ENCODE measurements around the gene INCENP.
A peak's percentile ranks its signal among the peaks of the same experiment; 100 is the strongest.
"Not testable (repeated sequence)": the region's sequence is repeated elsewhere in the genome, so short reads cannot be mapped to it uniquely, and the experiment has no call there.

INCENP gene

DNA sequence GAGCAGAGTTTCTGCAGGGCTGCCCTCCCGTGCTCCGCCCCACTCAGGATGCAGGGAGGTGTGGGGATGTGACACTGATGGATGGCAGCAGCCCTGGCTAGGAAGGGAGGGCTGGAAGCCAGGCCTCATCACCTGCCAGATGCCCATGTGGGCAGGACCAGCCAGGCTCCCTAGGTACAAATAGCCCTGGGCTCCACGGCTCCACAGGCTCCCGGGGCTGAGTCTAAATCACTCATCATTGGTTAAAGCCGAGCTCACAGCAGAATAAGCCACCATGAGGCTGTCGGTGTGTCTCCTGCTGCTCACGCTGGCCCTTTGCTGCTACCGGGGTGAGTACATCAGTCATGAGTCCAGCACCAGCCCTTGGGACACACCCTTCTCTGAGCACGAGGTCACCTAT is 66.2 kb downstream of the INCENP start, which contains the start of gene SCGB1D1 (continued):
- no peak for TF ChIP-seq BCL11A (tag by site-specific recombination; IDR thresholded peaks at IDR 0.05; ENCODE audit: low read depth)
- TF ChIP-seq ZNF157 (tag by site-specific recombination; IDR thresholded peaks at IDR 0.05): no peak
- no peak for TF ChIP-seq ZNF747 (tag by site-specific recombination; IDR thresholded peaks at IDR 0.05)

DNA sequence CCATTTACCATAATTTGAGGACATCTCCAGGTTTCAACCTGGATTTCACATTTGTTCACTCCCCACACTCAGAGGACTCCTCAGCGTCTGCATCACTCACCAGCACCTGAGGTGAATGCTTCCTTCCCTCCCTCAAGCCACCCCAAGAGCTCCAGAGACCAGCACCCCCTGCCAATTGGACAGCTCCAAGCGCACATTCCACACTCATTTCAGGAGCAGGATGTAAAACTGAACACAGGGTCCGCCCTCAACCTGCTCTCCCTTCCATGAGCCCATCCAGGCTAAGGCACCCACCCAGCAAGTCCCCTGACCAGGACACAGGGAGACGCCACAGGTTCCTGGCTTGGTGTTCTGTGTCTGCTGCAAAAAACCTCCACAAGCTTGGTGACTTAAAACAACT is 70.1 kb downstream of the INCENP start:
- TF ChIP-seq, protein P1, sequence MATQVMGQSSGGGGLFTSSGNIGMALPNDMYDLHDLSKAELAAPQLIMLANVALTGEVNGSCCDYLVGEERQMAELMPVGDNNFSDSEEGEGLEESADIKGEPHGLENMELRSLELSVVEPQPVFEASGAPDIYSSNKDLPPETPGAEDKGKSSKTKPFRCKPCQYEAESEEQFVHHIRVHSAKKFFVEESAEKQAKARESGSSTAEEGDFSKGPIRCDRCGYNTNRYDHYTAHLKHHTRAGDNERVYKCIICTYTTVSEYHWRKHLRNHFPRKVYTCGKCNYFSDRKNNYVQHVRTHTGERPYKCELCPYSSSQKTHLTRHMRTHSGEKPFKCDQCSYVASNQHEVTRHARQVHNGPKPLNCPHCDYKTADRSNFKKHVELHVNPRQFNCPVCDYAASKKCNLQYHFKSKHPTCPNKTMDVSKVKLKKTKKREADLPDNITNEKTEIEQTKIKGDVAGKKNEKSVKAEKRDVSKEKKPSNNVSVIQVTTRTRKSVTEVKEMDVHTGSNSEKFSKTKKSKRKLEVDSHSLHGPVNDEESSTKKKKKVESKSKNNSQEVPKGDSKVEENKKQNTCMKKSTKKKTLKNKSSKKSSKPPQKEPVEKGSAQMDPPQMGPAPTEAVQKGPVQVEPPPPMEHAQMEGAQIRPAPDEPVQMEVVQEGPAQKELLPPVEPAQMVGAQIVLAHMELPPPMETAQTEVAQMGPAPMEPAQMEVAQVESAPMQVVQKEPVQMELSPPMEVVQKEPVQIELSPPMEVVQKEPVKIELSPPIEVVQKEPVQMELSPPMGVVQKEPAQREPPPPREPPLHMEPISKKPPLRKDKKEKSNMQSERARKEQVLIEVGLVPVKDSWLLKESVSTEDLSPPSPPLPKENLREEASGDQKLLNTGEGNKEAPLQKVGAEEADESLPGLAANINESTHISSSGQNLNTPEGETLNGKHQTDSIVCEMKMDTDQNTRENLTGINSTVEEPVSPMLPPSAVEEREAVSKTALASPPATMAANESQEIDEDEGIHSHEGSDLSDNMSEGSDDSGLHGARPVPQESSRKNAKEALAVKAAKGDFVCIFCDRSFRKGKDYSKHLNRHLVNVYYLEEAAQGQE (tag by site-specific recombination; IDR thresholded peaks at IDR 0.05): peak; percentile 91
- TF ChIP-seq, protein P2, sequence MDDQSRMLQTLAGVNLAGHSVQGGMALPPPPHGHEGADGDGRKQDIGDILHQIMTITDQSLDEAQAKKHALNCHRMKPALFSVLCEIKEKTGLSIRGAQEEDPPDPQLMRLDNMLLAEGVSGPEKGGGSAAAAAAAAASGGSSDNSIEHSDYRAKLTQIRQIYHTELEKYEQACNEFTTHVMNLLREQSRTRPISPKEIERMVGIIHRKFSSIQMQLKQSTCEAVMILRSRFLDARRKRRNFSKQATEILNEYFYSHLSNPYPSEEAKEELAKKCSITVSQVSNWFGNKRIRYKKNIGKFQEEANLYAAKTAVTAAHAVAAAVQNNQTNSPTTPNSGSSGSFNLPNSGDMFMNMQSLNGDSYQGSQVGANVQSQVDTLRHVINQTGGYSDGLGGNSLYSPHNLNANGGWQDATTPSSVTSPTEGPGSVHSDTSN (CRISPR knock-in tag; IDR thresholded peaks at IDR 0.05): no peak
- POLR2A ChIA-PET: no interaction called here
- H3K4me3 ChIP-seq (ENCODE audit: low read depth, low read length): no peak overlapping the region

DNA sequence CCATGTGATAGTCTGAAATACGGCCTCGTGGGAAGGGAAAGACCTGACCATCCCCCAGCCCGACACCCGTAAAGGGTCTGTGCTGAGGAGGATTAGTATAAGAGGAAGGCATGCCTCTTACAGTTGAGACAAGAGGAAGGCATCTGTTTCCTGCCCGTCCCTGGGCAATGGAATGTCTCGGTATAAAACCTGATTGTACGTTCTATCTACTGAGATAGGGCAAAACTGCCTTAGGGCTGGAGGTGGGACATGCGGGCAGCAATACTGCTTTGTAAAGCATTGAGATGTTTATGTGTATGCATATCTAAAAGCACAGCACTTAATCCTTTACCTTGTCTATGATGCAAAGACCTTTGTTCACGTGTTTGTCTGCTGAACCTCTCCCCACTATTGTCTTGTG is 71.2 kb downstream of the INCENP start:
- H3K4me3 ChIP-seq (ENCODE audit: low read depth, low read length); H3K9me3 ChIP-seq (ENCODE audit: control insufficient read depth, insufficient read depth, low read depth, low read length); H3K4me1 ChIP-seq (ENCODE audit: control insufficient read depth, insufficient read depth, low read length); H3K36me3 ChIP-seq (ENCODE audit: control insufficient read depth in 2 of 2, insufficient read depth in 1 of 2, low read length in 2 of 2); POLR2A ChIA-PET; H3K27ac ChIP-seq (ENCODE audit: extremely low read depth, low read depth, low read length); CTCF ChIA-PET: not testable (repeated sequence)

More for the DNA sequence above, 70.1 kb downstream of the INCENP start:
- Histone ChIP-seq H3K27ac (ENCODE audit: extremely low read depth, low read depth, low read length) (no peak overlapping the region), H3K9me3 (ENCODE audit: control insufficient read depth, insufficient read depth, low read depth, low read length) (no peaks in the 10 kb centered on the region), H3K4me1 (ENCODE audit: control insufficient read depth, insufficient read depth, low read length) (no peaks in the 10 kb centered on the region), H3K36me3 (ENCODE audit: control insufficient read depth in 2 of 2, insufficient read depth in 1 of 2, low read length in 2 of 2) (no peaks in the 10 kb centered on the region)
- CTCF ChIA-PET: no interaction called here

DNA sequence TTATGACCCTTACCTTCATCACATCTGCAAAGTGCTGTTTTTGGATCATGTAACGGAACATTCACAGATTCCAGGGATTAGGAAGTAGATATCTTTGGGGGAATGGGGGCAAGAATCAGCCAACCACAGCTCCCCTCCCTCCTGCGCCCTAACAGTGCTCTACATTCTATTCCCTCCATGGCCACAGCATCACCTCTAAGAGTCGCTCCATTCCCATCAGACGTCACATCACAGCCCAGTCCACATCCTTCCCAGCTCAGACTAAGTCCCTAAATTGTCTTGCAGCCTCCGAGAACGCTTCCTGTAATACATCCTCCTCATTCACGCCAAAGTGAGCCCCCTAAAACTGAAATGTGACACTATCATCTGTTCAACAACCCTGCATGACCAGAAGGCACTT is 72.1 kb downstream of the INCENP start:
- Histone ChIP-seq H3K9me3 (ENCODE audit: control insufficient read depth, insufficient read depth, low read depth, low read length) (no peaks in the 10 kb centered on the region), H3K4me3 (ENCODE audit: low read depth, low read length) (no peak overlapping the region), H3K36me3 (ENCODE audit: control insufficient read depth in 2 of 2, insufficient read depth in 1 of 2, low read length in 2 of 2) (no peaks in the 10 kb centered on the region), H3K27ac (ENCODE audit: extremely low read depth, low read depth, low read length) (no peak overlapping the region), H3K4me1 (ENCODE audit: control insufficient read depth, insufficient read depth, low read length) (no peaks in the 10 kb centered on the region)
- no peak for TF ChIP-seq ZNF544 (tag by site-specific recombination; IDR thresholded peaks at IDR 0.05)
- TF ChIP-seq ZNF514 (tag by site-specific recombination; IDR thresholded peaks at IDR 0.05): no peak
- no peak for TF ChIP-seq ZNF660 (tag by site-specific recombination; IDR thresholded peaks at IDR 0.05)
- TF ChIP-seq ZFP41 (tag by site-specific recombination; IDR thresholded peaks at IDR 0.05; ENCODE audit: borderline replicate concordance): no peak
- POLR2A ChIA-PET: no interaction called here
- CTCF ChIA-PET: interaction anchor here (0.7 kb wide), 1 partner anchor 423 kb away, joined by 3 read pairs; no protein-coding TSS in a partner anchor

DNA sequence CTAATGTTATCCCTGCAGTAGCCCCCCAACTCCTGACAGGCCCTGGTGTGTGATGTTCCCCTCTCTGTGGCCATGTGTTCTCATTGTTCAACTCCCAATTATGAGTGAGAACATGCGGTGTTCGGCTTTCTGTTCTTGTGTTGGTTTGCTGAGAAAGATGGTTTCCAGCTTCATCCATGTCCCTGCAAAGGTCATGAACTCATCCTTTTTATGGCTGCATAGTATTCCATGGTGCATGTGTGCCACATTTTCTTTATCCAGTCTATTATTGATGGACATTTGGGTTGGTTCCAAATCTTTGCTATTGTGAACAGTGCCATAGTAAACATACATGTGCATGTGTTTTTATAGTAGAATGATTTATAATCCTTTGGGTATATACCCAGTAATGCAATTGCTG is 73.6 kb downstream of the INCENP start:
- peak; percentile 58 for TF ChIP-seq ZNF146 (tag by site-specific recombination; IDR thresholded peaks at IDR 0.05)
- H3K36me3 ChIP-seq (ENCODE audit: control insufficient read depth in 2 of 2, insufficient read depth in 1 of 2, low read length in 2 of 2); H3K27ac ChIP-seq (ENCODE audit: extremely low read depth, low read depth, low read length); POLR2A ChIA-PET; CTCF ChIA-PET; H3K4me1 ChIP-seq (ENCODE audit: control insufficient read depth, insufficient read depth, low read length); H3K9me3 ChIP-seq (ENCODE audit: control insufficient read depth, insufficient read depth, low read depth, low read length); H3K4me3 ChIP-seq (ENCODE audit: low read depth, low read length): not testable (repeated sequence)
